Heart right ventricle (tissue), 16 donors: ENCODE data around the gene NTSR1. TPM values are rescaled to one million over a fixed set of nuclear protein-coding genes. Genes with fewer than 3 reads are reported as not detected.

ENCODE experiments used
- ATAC-seq, 8 donors: fragments of 200-7000 bp; cut with Tn5 transposase; one replicate each; pipeline ENCODE4 v1.9.1; 2020; ENCODE audit warnings: mild to moderate bottlenecking in 8 of 8, moderate library complexity in 8 of 8, moderate number of reproducible peaks in 1 of 8
- DNase-seq, 2 donors: peaks; one replicate each; pipeline ENCODE4 v3.0.0-alpha.2; 2020
- H3K27ac ChIP-seq, 10 donors: fragments of 200-600 bp; sonication (generic) in 2 of 10; one replicate each; pipeline versions ENCODE4 v1.5.0 to v1.8.0; 2020 to 2022; ENCODE audit warnings: mild to moderate bottlenecking in 3 of 10
- H3K27me3 ChIP-seq, 7 donors: fragments of 200-600 bp; one replicate each; pipeline ENCODE4 v1.8.0; 2021 to 2022; ENCODE audit warnings: mild to moderate bottlenecking in 2 of 7
- H3K36me3 ChIP-seq, 9 donors: fragments of 200-600 bp; sonication (generic) in 1 of 9; one replicate each; pipeline versions ENCODE4 v1.5.0 to v1.8.0; 2020 to 2022; ENCODE audit warnings: mild to moderate bottlenecking in 2 of 9
- H3K4me1 ChIP-seq, 9 donors: fragments of 200-600 bp; sonication (generic) in 1 of 9; one replicate each; pipeline versions ENCODE4 v1.5.0 to v1.8.0; 2020 to 2022; ENCODE audit warnings: mild to moderate bottlenecking in 4 of 9
- H3K4me3 ChIP-seq, 10 donors: fragments of 200-600 bp; sonication (generic) in 2 of 10; one replicate each; pipeline versions ENCODE4 v1.5.0 to v1.8.0; 2020 to 2022; ENCODE audit warnings: mild to moderate bottlenecking in 7 of 10, moderate library complexity in 2 of 10
- H3K9me3 ChIP-seq, 11 donors: fragments of 200-600 bp in 10 of 11; sonication (generic) in 2 of 11; one replicate each; pipeline versions ENCODE4 v1.5.0 to v1.8.0; 2013 to 2022; ENCODE audit warnings: mild to moderate bottlenecking in 2 of 11, control low read depth in 1 of 11, moderate library complexity in 1 of 11
- CTCF ChIP-seq, 9 donors: fragments of 200-600 bp; sonication (generic) in 2 of 9; IDR thresholded peaks; one replicate each; pipeline versions ENCODE4 v1.5.0 to v1.8.0; 2021 to 2022; ENCODE audit warnings: antibody characterized with exemption in 9 of 9, mild to moderate bottlenecking in 5 of 9, moderate library complexity in 1 of 9
- WGBS, 2 donors: extraction: QIAGEN DNeasy Blood & Tissue Kit; methylation state at CpG; one replicate each; pipeline ENCODE4 v1.1.7; 2013; ENCODE audit warnings: inconsistent platforms in 1 of 2; 5-methylcytosine and 5-hydroxymethylcytosine counted together
- intact Hi-C, 10 donors: fragments of 100-400 bp; cut with DNase I; formaldehyde crosslinking; loops; one replicate each; pipeline versions ENCODE4 v1.11.1 to v1.14.2; 2022
- polyA plus RNA-seq, 2 donors: library from polyadenylated mRNA; stranded (reverse); fragments of 200-250 nt; gene quantifications; one replicate each; pipeline ENCODE4 v1.2.3, GENCODE V29; 2013
- total RNA-seq, 10 donors: library from RNA; stranded (reverse); fragmentation: NEBNext Ultra II Directional in 3 of 10; extraction: Animal tissue kit (Norgen Biotek cat#: 25700) in 3 of 10; gene quantifications; one replicate each; pipeline versions ENCODE4 v1.2.1 to v1.2.4, GENCODE V29; 2021 to 2023
- donor health status: Arrhythmogenic right ventricular cardiomyopathy.
- donor health status: ischemic (EF 13 %, LVEDD 7.1; RV severe dilation, severe dysfunction).
- donor health status: healthy with polysubstance abuse.
- donor health status: DM: no; HTN: yes; CAD: no.
- donor health status: DM: no; HTN: no; CAD: no.
- donor health status: ischemic (EF 25% LVEDD 6.9; RV normal size, moderate dysfunction).
- donor health status: ischemic (EF 25% LVEDD 5.7; RV mildly dilated, moderate dysfunction).
- donor health status: healthy.
- donor health status: DM: yes; HTN: yes; CAD: no.
- donor health status: Ischemic cardiomyopathy.
- donor health status: ischemic (EF 35%, LVEDD 5.7; RV mildly dilated, moderate dysfunction).
- donor health status: nonischemic (EF 11% LVEDD 7.7; RV severe dilation, severe dysfunction).
- donor health status: DM: yes; HTN: yes; CAD: no.
- donor health status: PGD.
- donor health status: ischemic (EF 29% LVEDD 5.4; RV normal size, mild dysfunction).
- donor health status: nonischemic (EF 23%, LVEDD 6.1; RV moderate dilation, normal function).

NTSR1 gene
- total and polyA plus RNA-seq, 12 donors: 0.08 TPM; not detected in 10

- DNase-seq (no peak), ATAC-seq (no peak)
- no peak overlapping the region for H3K4me3 ChIP-seq
- peaks cover 0 to 51% (median 36%) of the 10 kb centered on the region in 7 donors for H3K27me3 ChIP-seq
- H3K36me3 ChIP-seq: no peaks in the 10 kb centered on the region
- no peak overlapping the region for H3K27ac ChIP-seq
- intact Hi-C loops: no loop called here
- H3K4me1 ChIP-seq: peaks cover 0 to 12% (median 0%) of the 10 kb centered on the region in 9 donors
- no peaks in the 10 kb centered on the region for H3K9me3 ChIP-seq
- TF ChIP-seq CTCF (IDR thresholded peaks at IDR 0.05): no peak
- WGBS, 2 donors: 87 to 89% methylated on average over 17 of the region's 17 CpGs
These were observed 18.8 kb upstream of the NTSR1 start for GRCh38 chr20:62689861-62690260.

- H3K27ac ChIP-seq: no peak overlapping the region
- intact Hi-C loops: no loop called here
- ATAC-seq: no peak
- peaks cover 0 to 48% (median 33%) of the 10 kb centered on the region in 7 donors for H3K27me3 ChIP-seq
- H3K36me3 ChIP-seq: no peaks in the 10 kb centered on the region
- no peak overlapping the region for H3K4me3 ChIP-seq
- H3K9me3 ChIP-seq: no peaks in the 10 kb centered on the region
- no peak for TF ChIP-seq CTCF (IDR thresholded peaks at IDR 0.05)
- H3K4me1 ChIP-seq: peaks cover 0 to 12% (median 0%) of the 10 kb centered on the region in 9 donors
- WGBS, 2 donors: 87 to 89% methylated on average over 17 of the region's 17 CpGs
- DNase-seq: no peak
These were observed 18.3 kb upstream of the NTSR1 start for GRCh38 chr20:62690261-62690820.

- intact Hi-C loops: no loop called here
- no peak for TF ChIP-seq CTCF (IDR thresholded peaks at IDR 0.05)
- 76 to 81% methylated on average over 15 of the region's 15 CpGs for WGBS, 2 donors
- Histone ChIP-seq H3K36me3 (no peaks in the 10 kb centered on the region), H3K27ac (no peak overlapping the region), H3K27me3 (peaks cover 0 to 40% (median 26%) of the 10 kb centered on the region in 7 donors), H3K4me3 (no peak overlapping the region), H3K4me1 (peaks cover 0 to 6% (median 0%) of the 10 kb centered on the region in 9 donors), H3K9me3 (no peaks in the 10 kb centered on the region)
- ATAC-seq (no peak), DNase-seq (no peak)
These were observed 17.1 kb upstream of the NTSR1 start for GRCh38 chr20:62691487-62691886.

- Histone ChIP-seq H3K4me1 (peaks cover 0 to 6% (median 0%) of the 10 kb centered on the region in 9 donors), H3K27me3 (peaks cover 0 to 40% (median 25%) of the 10 kb centered on the region in 7 donors), H3K27ac (no peak overlapping the region), H3K36me3 (no peaks in the 10 kb centered on the region), H3K4me3 (no peak overlapping the region), H3K9me3 (no peaks in the 10 kb centered on the region)
- no peak for TF ChIP-seq CTCF (IDR thresholded peaks at IDR 0.05)
- DNase-seq (no peak), ATAC-seq (no peak)
- intact Hi-C loops: no loop called here
- WGBS, 2 donors: 68 to 85% methylated on average over 8 of the region's 8 CpGs
These were observed 16.5 kb upstream of the NTSR1 start for GRCh38 chr20:62692176-62692575.
